Stimulated activated CD4-positive, alpha-beta T cell treated with anti-CD3 and anti-CD28 coated beads, Interleukin-12 subunit alpha, Interleukin-12 subunit beta, amount 100 ng/mL, for 4 hours (primary cell): ENCODE data around the gene MAST3.
A peak's percentile ranks its signal among the peaks of the same experiment; 100 is the strongest.

ENCODE experiments used
- DNase-seq: peaks from one replicate; pipeline ENCODE4 v3.0.0-alpha.2; 2020

Gene MAST3

GRCh38 chr19:18097217-18097992, at the start of gene MAST3:
Gene MAST3 (plus strand): TSS chr19:18097778. CDS start chr19:18097793, 15 bp downstream.
- DNase-seq = peak; percentile 86

GRCh38 chr19:18049385-18049784, 48.2 kb upstream of the MAST3 start:
- no peak for DNase-seq

- DNase-seq = no peak
These were observed 45.7 kb upstream of the MAST3 start for GRCh38 chr19:18051887-18052286.

DNA sequence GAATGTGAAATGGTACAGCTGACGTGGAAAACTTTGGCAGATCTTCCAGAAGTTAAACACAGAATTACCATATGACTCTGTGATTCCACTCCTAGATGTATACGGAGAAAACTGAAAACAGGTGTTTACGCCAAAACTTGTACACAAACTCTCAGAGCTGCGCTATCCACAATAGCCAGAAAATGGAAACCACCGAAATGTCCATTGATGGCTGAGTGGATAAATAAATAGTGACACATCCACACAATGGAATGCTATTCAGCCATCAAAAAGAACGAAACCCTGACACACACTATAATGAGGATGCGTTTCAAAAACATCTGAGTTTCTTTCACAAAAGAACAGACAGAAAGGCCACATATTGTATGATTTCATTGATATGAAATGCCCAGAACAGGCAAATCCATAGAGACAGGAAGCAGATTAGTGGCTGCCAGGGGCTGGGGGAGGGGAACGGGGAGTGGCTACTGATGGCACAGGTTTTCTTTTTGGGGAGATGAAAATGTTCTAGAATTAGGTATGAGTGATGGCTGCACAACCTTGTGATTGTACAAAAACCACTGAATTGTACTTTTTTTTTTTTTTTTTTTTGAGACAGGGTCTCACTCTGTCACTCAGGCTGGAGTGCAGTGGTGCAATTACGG, 43.9 kb upstream of the MAST3 start:
- no peak for DNase-seq

DNA sequence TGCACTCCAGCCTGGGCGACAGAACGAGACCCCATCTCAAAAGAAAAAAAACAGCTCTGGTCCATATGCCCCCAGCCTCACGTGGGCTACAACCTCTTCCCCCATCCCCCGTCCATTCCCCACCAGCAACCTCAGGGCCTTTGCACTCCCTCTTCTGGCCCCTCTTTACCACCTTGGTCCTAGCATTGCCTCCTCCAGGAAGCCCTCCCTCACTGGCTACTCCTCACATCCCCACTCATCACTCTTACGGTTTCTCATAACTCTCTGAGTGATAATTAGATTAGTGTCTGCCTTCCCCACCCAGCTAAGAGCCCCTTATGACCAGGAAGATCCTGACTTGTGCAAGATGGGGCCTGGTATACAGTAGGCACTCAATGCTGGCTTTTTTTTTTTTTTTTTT, 41.6 kb upstream of the MAST3 start:
- no peak for DNase-seq

DNA sequence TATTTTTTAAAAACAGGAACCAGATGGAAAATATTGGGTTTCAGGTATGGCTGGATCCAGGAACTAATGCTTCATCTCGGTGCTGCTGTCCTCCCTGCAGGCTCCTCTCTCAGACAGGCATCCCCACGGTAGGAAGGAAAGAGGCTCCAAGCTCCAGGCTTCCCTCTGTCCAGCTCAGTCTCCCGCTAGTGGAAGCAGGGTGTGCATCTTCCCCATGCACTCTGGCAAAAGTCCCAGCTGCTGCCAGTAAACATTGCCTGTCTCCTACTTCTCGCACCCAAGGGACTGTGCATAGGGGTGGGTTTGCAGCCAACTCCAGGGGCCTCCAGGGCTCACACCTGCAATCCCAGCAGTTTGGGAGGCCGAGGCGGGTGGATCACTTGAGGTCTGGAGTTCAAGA, 40.0 kb upstream of the MAST3 start:
- no peak for DNase-seq

DNA sequence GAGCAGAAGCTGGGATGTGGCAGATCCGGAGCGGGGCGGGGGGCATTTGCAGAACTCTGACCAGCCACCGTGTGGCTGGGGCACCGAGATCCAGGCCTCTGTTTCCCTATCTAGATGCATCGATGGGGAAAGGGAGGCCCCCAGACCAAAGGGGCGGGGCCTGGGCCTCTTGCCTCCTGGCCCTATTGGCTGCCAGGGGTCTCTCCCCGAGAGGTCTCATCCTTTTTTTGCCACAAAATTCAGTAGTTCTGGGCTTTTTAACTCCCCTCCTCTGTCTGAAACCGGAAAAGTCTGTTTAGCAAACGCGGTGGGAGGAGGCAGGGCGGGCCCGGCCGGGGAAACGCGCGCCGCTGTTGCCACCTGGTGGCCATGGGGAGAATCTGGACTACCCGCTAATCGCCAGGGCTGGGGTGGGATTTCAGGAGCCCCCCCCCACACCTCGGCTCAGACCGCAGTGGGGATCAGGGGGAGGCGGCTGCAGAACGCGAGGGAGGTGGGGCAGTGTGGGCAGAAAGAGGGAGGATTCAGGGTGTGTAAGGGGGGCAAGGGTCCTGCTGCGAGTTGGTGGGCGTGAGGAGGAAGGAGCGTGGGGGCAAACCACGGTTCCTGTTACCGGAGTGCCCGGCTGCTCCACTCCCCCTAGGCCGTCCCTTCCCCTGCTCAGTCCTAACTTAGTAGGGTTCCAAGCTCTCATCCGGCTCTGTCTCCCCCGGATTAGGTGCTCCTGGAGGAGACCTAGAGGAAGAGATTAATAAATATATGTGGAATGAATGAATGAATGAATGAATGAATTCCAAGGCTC, 39.2 kb upstream of the MAST3 start:
- DNase-seq = peak; percentile 78

GRCh38 chr19:18059297-18059696, 38.3 kb upstream of the MAST3 start:
- DNase-seq = no peak

DNA sequence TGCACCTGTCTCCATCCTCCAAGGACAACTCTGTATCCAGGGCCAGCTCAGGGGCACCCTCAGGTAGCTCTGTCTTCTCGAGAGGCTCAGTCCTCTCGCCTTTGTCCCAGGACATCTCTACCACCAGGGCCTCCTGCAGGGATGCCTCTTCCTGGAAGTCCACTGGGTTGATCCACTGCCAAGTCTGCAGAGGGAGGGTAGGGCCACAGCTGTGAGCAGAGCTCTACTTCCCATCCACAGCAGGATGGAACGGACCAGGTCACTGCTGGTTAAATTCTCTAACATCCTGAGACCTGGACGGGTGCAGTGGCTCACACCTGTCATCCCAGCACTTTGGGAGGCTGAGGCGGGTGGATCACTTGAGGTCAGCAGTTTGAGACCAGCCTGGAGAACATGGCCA, 37.7 kb upstream of the MAST3 start:
- DNase-seq = no peak

- no peak for DNase-seq
These were observed 37.1 kb upstream of the MAST3 start for GRCh38 chr19:18060472-18060871.

DNA sequence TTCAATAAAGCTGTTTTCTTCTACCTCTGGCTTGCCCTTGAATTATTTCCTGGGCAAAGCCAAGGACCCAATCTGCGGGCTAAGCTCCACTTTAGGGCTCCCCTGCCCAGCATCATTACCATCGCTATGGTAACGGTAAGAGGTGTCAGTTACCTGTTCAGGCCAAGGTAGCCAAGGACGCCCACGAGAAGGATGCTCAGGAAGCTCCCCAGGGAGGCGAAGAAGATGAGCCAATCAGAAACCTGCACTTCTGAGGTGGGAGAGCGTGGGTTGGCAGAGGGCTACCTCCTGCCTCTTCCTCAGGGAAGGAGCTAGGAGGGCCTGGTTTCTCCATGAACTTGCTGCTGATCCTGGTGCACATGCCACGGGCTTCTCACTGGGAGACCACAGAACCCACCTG, 35.5 kb upstream of the MAST3 start:
- DNase-seq = no peak

GRCh38 chr19:18063463-18063862, 34.1 kb upstream of the MAST3 start:
- no peak for DNase-seq

DNA sequence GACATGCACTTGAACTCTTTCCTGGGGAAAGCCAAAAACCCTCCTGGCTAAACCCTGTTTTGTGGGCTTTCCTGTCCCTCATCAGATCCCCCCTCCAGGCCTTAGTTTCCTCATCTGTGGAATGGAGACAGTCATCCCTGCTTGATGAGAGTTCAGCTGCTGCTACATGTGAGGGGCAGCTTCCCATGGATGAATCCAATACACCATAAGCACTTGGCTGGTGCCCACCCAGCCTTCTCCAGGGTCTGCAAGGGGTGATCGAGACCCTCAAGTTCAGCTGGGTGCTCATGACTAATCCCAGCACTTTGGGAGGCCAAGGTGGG, 32.4 kb upstream of the MAST3 start:
- no peak for DNase-seq

DNA sequence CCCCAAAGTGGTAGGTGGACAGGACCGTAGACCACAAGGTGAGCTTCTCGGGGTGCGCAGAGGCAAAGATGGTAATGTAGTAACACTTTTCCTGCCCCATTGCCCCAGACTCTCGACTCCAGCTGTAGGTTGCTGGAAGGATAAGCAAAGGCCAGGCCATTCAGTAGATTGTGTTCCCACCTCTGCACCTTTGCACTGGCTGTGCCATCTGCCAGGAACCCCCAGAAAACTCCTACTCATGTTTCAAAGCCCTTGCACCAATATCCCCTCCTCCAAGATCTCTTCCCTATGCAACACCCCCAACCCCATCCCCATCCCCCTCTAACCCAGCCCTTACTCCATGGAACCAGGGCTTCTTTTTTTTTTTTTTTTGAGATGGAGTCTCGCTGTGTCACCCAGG, 29.2 kb upstream of the MAST3 start:
- DNase-seq = no peak

GRCh38 chr19:18069383-18069782, 28.2 kb upstream of the MAST3 start:
- DNase-seq = no peak

DNA sequence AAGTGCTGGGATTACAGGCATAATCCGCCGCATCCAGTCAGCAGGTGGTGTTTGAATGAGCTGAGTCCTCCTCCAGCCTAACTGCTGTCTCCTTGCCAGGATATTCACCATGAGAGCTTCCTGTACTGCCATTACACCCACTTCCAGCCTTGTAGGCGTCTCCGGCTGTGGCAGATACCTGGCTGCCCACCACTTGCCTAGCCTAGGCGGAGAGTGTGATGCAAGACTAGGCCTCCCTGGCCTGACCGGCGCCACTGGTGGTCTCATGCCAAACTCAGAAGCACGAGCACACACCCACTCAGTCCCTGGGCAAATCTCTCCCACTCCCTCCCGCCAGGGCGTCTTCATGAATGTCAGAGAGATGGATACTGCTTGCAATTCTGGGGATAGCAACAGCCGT, 27.4 kb upstream of the MAST3 start:
- no peak for DNase-seq

GRCh38 chr19:18072335-18072734, 25.2 kb upstream of the MAST3 start:
- no peak for DNase-seq

DNA sequence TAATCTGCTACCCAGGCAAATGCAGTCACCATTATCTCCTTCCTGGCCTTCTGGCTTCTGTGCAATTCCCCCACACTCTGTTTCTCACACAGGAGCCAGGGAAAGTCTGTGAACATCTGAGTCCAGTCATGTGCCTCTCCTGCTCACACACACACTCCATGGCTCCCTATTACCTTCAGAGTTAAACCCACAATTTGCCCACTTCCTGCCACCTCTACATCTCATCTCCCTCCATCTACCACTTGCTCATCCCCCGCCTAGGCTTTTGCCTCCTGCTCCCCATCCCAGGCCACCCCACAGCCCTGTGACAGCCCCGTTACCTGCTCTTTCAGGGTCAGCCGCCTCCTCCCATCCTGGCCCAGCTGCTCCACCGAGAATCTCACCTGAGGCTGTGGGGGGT, 24.4 kb upstream of the MAST3 start:
- DNase-seq = no peak

GRCh38 chr19:18074192-18074591, 23.4 kb upstream of the MAST3 start:
- no peak for DNase-seq

GRCh38 chr19:18083929-18084684, 13.5 kb upstream of the MAST3 start:
- DNase-seq = no peak

DNA sequence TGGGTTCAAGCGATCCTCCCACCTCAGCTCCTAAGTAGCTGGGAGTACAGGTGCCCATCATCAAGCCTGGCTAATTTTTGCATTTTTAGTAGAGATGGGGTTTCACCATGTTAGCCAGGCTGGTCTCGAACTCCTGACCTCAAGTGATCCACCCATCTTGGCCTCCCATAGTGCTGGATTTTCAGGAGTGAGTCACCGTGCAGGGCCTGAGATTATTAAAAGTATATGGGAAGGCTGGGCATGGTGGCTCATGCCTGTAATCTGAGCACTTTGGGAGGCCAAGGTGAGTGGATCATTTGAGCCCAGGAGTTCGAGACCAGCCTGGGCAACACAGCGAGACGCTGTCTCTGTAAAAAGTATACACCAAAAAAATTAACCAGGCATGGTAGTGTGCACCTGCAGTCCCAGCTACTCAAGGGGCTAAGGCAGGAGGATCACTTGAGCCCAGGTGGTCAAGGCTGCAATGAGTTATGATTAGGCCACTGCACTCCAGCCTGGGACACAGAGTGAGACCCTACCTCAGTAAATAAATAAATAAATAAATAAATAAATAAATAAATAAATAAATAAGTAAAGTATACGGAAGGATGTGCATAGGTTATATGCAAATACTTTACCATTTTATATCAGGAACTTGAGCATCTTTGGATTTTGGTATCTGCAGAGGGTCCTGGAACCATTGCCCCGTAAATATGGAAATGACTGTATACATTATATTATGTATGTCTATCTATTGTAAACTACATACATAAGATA, 11.7 kb upstream of the MAST3 start:
- DNase-seq = no peak

GRCh38 chr19:18086590-18087138, 10.9 kb upstream of the MAST3 start, which contains the start of gene IL12RB1:
Gene IL12RB1 (minus strand): TSS chr19:18086934. CDS start chr19:18086823, 111 bp downstream.
- peak; percentile 40 for DNase-seq
